Measurements from ENCODE around the gene ARHGAP9.
A peak's percentile ranks its signal among the peaks of the same experiment; 100 is the strongest.

ARHGAP9 gene

DNA sequence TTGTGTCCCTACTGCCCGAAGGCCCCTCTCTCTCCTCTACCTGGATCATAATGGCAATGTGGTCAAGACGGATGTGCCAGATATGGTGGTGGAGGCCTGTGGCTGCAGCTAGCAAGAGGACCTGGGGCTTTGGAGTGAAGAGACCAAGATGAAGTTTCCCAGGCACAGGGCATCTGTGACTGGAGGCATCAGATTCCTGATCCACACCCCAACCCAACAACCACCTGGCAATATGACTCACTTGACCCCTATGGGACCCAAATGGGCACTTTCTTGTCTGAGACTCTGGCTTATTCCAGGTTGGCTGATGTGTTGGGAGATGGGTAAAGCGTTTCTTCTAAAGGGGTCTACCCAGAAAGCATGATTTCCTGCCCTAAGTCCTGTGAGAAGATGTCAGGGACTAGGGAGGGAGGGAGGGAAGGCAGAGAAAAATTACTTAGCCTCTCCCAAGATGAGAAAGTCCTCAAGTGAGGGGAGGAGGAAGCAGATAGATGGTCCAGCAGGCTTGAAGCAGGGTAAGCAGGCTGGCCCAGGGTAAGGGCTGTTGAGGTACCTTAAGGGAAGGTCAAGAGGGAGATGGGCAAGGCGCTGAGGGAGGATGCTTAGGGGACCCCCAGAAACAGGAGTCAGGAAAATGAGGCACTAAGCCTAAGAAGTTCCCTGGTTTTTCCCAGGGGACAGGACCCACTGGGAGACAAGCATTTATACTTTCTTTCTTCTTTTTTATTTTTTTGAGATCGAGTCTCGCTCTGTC lies 22.8 kb downstream of the ARHGAP9 start:
- no peak for DNase-seq (ENCODE audit: low spot score)
- H3K4me1 Mint-ChIP-seq (ENCODE audit: low read depth) = peaks cover 29% of the 10 kb centered on the region
- no peak overlapping the region for H3K27ac Mint-ChIP-seq
- H3K36me3 Mint-ChIP-seq (ENCODE audit: low read depth) = no peaks in the 10 kb centered on the region
- H3K9me3 Mint-ChIP-seq = no peaks in the 10 kb centered on the region
- H3K27me3 Mint-ChIP-seq (ENCODE audit: low read depth) = peaks cover 13% of the 10 kb centered on the region
- no peak overlapping the region for H3K4me3 Mint-ChIP-seq

DNA sequence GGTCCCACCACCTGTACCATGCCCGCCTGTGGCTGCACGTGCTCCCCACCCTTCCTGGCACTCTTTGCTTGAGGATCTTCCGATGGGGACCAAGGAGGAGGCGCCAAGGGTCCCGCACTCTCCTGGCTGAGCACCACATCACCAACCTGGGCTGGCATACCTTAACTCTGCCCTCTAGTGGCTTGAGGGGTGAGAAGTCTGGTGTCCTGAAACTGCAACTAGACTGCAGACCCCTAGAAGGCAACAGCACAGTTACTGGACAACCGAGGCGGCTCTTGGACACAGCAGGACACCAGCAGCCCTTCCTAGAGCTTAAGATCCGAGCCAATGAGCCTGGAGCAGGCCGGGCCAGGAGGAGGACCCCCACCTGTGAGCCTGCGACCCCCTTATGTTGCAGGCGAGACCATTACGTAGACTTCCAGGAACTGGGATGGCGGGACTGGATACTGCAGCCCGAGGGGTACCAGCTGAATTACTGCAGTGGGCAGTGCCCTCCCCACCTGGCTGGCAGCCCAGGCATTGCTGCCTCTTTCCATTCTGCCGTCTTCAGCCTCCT lies 23.4 kb downstream of the ARHGAP9 start:
- no peaks in the 10 kb centered on the region for H3K36me3 Mint-ChIP-seq (ENCODE audit: low read depth)
- H3K27ac Mint-ChIP-seq = peak overlapping the region; percentile 33
- H3K9me3 Mint-ChIP-seq = no peaks in the 10 kb centered on the region
- H3K4me3 Mint-ChIP-seq = peak overlapping the region; percentile 72
- H3K27me3 Mint-ChIP-seq (ENCODE audit: low read depth) = peaks cover 9% of the 10 kb centered on the region
- DNase-seq (ENCODE audit: low spot score) = no peak
- H3K4me1 Mint-ChIP-seq (ENCODE audit: low read depth) = peaks cover 27% of the 10 kb centered on the region

DNA sequence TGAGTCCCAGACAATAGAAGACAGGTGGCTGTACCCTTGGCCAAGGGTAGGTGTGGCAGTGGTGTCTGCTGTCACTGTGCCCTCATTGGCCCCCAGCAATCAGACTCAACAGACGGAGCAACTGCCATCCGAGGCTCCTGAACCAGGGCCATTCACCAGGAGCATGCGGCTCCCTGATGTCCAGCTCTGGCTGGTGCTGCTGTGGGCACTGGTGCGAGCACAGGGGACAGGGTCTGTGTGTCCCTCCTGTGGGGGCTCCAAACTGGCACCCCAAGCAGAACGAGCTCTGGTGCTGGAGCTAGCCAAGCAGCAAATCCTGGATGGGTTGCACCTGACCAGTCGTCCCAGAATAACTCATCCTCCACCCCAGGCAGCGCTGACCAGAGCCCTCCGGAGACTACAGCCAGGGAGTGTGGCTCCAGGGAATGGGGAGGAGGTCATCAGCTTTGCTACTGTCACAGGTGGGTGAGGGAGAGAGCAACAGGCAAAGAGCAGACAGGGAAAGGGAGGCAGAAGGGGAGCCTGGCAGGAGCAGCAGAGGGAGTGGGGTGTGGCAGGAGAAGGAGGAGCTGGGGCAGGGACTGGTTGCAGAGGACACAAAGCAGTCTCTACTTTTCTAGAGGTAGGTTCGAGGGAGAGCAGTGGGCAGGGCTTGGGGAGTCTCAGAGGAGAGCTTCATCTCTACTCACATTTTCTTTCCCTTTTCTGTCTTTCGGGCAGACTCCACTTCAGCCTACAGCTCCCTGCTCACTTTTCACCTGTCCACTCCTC lies 24.1 kb downstream of the ARHGAP9 start:
- Mint-ChIP-seq H3K4me1 (ENCODE audit: low read depth) (peaks cover 25% of the 10 kb centered on the region), H3K27me3 (ENCODE audit: low read depth) (peaks cover 5% of the 10 kb centered on the region), H3K4me3 (peak overlapping the region; percentile 72), H3K27ac (peak overlapping the region; percentile 41), H3K9me3 (no peaks in the 10 kb centered on the region), H3K36me3 (ENCODE audit: low read depth) (no peaks in the 10 kb centered on the region)
- no peak for DNase-seq (ENCODE audit: low spot score)

DNA sequence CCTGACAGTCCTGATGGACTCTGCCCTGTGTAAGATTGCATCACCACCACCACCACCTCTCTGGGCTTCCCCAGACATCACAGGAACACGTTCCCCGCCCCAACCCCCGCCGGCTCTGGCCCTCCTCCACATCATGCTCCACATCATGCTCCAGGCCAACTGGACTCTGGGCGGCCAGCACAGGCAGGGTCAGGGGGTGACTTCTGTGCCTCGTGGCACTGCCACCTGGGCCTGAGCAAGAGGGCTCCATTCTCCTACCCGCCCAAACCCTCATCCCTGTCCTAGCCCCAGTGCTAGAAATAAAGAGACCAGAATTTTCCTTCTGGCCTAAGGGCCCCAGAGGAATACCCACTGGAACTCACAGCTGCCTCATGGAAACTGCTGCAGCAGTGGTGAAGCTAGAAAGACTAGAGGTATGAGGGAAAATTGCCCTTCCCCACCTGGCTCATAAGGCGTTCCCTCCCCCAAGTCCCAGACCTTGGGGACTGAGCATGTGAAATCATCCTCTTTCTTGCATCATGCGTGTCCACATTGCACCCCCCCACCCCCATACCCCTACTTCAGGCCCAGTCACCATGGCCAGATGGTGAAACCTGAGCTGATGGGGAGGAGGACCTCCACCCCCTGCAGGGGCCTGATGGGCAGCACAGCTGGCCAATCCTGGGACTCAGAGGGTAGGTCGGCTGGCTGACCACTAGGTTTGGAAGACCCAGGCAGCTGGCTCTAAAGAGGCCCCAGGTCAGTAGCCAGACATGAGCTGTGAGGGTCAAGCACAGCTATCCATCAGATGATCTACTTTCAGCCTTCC lies 24.9 kb downstream of the ARHGAP9 start, which contains the start of gene INHBE:
Gene INHBE (plus strand): TSS at position 742 of the 808 bp plus-strand sequence. CDS start 230 bp downstream, outside the sequence.
- H3K4me3 Mint-ChIP-seq = peak within 1 kb of the TSS; percentile 72
- H3K9me3 Mint-ChIP-seq = no peaks in the 10 kb centered on the region
- H3K36me3 Mint-ChIP-seq (ENCODE audit: low read depth) = no peaks in the 10 kb centered on the region
- H3K27me3 Mint-ChIP-seq (ENCODE audit: low read depth) = no peaks in the 10 kb centered on the region
- H3K27ac Mint-ChIP-seq = peak within 1 kb of the TSS; percentile 41
- peaks cover 21% of the 10 kb centered on the region for H3K4me1 Mint-ChIP-seq (ENCODE audit: low read depth)
- no peak for DNase-seq (ENCODE audit: low spot score)

DNA sequence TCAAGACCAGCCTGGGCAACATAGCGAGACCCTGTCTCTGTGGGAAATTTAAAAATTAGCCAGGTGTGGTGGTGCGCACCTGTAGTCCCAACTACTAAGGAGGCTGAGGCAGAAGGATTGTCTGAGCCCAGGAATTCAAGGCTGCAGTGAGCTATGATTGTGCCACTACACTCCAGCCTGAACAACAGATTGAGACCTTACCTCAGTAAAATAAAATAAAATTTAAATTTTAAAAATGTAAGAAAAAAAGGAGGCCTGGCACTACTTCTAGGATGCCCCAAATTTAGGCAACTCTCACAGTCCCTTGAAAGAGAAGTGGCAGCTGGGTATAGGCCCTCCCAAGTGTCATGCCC lies 25.5 kb downstream of the ARHGAP9 start:
- no peaks in the 10 kb centered on the region for H3K36me3 Mint-ChIP-seq (ENCODE audit: low read depth)
- no peak overlapping the region for H3K4me3 Mint-ChIP-seq
- no peaks in the 10 kb centered on the region for H3K27me3 Mint-ChIP-seq (ENCODE audit: low read depth)
- peaks cover 15% of the 10 kb centered on the region for H3K4me1 Mint-ChIP-seq (ENCODE audit: low read depth)
- H3K27ac Mint-ChIP-seq = no peak overlapping the region
- no peak for DNase-seq (ENCODE audit: low spot score)
- no peaks in the 10 kb centered on the region for H3K9me3 Mint-ChIP-seq

DNA sequence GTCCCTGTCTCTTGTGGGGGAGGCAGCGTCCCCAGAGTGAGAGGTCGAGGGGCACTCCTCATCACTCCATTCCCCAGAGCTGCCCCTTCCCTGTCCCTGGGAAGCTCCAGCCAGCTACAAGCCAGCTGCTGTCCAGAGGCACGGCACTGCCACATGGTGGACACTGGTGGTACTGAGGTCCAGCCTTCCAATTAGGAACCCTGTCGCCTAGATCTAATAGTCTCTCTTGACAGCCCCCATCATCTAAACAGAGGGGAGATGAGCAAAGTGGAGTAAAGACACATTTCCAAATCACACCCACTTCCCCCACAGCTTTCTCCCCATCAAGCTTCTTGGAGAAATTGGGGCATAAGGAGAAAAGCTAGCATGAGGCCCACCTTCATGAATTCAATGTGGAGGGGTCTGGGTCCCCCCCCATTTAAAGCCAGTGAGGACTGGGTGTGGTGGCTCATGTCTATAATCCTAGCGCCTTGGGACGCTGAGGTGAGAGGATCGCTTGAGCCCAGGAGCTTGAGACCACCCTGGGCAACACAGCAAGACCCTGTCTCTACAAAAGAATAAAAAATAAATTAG lies 26.6 kb downstream of the ARHGAP9 start:
- no peaks in the 10 kb centered on the region for H3K36me3 Mint-ChIP-seq (ENCODE audit: low read depth)
- H3K9me3 Mint-ChIP-seq = no peaks in the 10 kb centered on the region
- H3K27me3 Mint-ChIP-seq (ENCODE audit: low read depth) = no peaks in the 10 kb centered on the region
- DNase-seq (ENCODE audit: low spot score) = peak; percentile 48
- peaks cover 9% of the 10 kb centered on the region for H3K4me1 Mint-ChIP-seq (ENCODE audit: low read depth)
- no peak overlapping the region for H3K4me3 Mint-ChIP-seq
- no peak overlapping the region for H3K27ac Mint-ChIP-seq

DNA sequence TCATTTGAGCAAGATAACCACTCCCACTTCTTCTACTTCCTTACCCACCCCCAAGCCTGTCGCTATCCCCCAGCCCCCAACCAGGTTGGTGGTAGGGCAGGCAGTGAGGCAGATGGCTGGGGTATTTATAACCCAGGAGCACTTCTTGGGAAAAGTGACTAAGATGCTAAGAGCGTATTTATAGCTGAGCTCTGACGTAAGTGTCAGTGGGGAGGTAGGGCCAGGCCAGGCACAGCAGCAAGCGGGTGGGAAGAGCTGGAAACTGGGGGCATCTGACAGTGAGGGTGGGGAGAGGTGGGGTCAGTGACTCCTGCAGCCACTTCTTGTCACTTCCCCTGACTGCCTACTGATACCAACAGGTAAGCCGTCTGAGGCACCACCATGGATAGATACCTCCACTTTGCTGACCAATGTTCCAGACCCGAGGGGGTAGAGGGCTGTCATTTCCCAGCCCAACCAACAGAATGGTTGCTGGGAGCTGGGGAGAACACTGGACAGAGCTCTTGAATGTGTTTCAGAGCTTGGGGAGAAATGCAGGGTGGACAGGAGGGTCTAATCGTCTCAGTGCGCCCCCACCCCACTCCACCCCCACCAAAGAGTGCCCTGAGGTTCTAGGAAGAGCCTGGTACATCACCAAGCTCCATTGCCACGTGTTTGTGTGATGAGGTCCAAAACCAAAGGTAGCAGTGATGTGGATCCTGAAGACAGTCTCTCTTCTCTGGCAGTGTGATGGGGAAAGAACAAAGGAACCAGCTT lies 27.3 kb downstream of the ARHGAP9 start:
- Mint-ChIP-seq H3K4me3 (no peak overlapping the region), H3K27me3 (ENCODE audit: low read depth) (no peaks in the 10 kb centered on the region), H3K27ac (no peak overlapping the region), H3K9me3 (no peaks in the 10 kb centered on the region), H3K4me1 (ENCODE audit: low read depth) (peaks cover 9% of the 10 kb centered on the region), H3K36me3 (ENCODE audit: low read depth) (no peaks in the 10 kb centered on the region)
- DNase-seq (ENCODE audit: low spot score) = peak; percentile 49

DNA sequence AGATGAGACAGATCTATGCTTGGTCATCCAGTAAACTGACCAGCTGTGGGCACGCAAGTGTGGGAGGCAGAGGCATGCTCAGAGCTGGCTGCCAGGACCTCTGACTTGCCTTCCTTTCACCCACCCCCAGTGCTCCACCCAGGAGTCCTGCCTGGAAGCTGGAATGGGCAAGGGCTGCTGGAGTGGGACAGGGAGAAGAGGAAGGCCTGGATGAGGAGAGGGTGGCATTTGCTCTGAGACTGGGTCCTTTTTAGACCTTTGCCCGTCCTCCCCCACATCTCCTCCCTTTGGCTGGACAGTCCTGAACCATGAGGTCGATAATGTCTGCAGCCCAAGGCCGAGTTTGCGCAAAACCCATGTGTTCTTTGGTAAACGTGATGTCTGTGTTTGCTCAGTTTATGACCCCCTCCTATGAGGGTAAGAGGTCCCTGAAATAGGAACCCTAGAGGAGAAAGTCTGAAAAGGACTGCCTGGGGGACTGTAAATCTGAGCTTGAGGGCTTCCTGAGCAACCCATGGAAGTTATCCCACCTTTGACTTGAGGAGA lies 28.4 kb downstream of the ARHGAP9 start:
- no peak for DNase-seq (ENCODE audit: low spot score)
- no peaks in the 10 kb centered on the region for H3K36me3 Mint-ChIP-seq (ENCODE audit: low read depth)
- H3K27me3 Mint-ChIP-seq (ENCODE audit: low read depth) = no peaks in the 10 kb centered on the region
- no peak overlapping the region for H3K4me3 Mint-ChIP-seq
- no peak overlapping the region for H3K27ac Mint-ChIP-seq
- no peaks in the 10 kb centered on the region for H3K9me3 Mint-ChIP-seq
- peaks cover 9% of the 10 kb centered on the region for H3K4me1 Mint-ChIP-seq (ENCODE audit: low read depth)

DNA sequence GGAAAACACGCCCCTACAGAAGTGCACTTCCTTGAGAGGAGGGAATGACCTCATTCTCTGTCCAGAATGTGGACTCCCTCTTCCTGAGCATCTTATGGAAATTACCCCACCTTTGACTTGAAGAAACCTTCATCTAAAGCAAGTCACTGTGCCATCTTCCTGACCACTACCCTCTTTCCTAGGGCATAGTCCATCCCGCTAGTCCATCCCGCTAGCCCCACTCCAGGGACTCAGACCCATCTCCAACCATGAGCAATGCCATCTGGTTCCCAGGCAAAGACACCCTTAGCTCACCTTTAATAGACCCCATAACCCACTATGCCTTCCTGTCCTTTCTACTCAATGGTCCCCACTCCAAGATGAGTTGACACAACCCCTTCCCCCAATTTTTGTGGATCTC lies 29.6 kb downstream of the ARHGAP9 start:
- H3K27me3 Mint-ChIP-seq (ENCODE audit: low read depth) = no peaks in the 10 kb centered on the region
- H3K9me3 Mint-ChIP-seq = no peaks in the 10 kb centered on the region
- peaks cover 7% of the 10 kb centered on the region for H3K4me1 Mint-ChIP-seq (ENCODE audit: low read depth)
- DNase-seq (ENCODE audit: low spot score) = no peak
- H3K36me3 Mint-ChIP-seq (ENCODE audit: low read depth) = no peaks in the 10 kb centered on the region
- no peak overlapping the region for H3K27ac Mint-ChIP-seq
- no peak overlapping the region for H3K4me3 Mint-ChIP-seq

DNA sequence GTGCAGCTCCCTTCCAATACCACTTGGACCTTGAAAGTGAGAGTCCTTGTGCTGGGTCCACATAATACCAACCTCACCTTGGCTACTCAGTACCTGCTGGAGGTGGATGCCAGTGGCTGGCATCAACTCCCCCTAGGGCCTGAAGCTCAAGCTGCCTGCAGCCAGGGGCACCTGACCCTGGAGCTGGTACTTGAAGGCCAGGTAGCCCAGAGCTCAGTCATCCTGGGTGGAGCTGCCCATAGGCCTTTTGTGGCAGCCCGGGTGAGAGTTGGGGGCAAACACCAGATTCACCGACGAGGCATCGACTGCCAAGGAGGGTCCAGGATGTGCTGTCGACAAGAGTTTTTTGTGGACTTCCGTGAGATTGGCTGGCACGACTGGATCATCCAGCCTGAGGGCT lies 30.3 kb downstream of the ARHGAP9 start:
- peaks cover 10% of the 10 kb centered on the region for H3K4me1 Mint-ChIP-seq (ENCODE audit: low read depth)
- no peaks in the 10 kb centered on the region for H3K27me3 Mint-ChIP-seq (ENCODE audit: low read depth)
- H3K27ac Mint-ChIP-seq = no peak overlapping the region
- no peak overlapping the region for H3K4me3 Mint-ChIP-seq
- no peaks in the 10 kb centered on the region for H3K36me3 Mint-ChIP-seq (ENCODE audit: low read depth)
- H3K9me3 Mint-ChIP-seq = no peaks in the 10 kb centered on the region
- DNase-seq (ENCODE audit: low spot score) = no peak

DNA sequence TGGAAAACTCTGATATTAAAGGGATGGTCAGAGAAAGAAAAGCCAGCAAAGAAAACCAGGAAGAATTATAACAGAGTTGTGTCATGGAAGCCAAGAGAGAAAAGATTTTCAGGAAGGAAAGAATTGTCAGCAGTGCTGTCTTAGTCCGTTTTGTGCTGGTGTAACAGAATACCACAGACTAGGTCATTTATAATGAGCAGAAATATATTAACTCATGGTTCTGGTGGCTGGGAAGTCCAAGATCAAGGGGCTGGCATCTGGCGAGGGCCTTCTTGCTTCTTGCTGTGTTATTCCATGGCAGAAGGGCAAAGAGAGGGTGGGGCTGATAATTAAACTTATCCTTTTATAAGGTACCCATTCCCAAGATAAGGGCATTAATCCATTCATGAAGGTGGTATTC lies 31.0 kb downstream of the ARHGAP9 start:
- Mint-ChIP-seq H3K4me3 (no peak overlapping the region), H3K9me3 (no peaks in the 10 kb centered on the region), H3K27ac (no peak overlapping the region), H3K36me3 (ENCODE audit: low read depth) (no peaks in the 10 kb centered on the region), H3K4me1 (ENCODE audit: low read depth) (peaks cover 10% of the 10 kb centered on the region), H3K27me3 (ENCODE audit: low read depth) (no peaks in the 10 kb centered on the region)
- no peak for DNase-seq (ENCODE audit: low spot score)

DNA sequence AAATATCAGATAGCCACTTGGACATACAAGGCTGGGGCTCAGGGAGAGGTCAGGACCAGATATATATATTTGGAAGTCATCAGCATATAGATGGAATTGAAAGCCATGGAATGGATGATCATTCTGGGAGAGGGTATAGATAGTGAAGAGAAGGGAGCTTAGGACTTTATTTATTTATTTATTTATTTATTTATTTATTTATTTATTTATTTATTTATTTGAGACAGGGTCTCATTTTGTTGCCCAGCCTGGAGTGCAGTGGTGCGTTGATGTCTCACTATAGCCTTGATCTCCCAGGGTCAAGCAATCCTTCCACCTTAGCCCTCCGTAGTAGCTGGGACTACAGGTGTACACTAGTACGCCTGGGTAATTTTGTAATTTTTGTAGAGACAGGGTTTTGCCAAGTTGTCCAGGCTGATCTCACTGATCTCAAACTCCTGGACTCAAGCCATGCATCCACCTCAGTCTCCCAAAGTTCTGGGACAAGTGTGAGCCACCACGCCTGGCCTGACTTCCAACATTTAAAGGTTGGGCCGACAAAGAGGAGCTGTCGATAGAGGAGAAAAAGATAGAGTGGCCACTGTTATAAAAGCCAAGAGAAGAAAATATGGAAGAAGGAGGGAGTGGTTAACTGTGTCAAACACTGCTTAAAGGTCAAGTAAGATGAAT lies 33.2 kb downstream of the ARHGAP9 start:
- no peak for DNase-seq (ENCODE audit: low spot score)
- Mint-ChIP-seq H3K4me1 (ENCODE audit: low read depth) (peaks cover 6% of the 10 kb centered on the region), H3K4me3 (no peak overlapping the region), H3K36me3 (ENCODE audit: low read depth) (no peaks in the 10 kb centered on the region), H3K27me3 (ENCODE audit: low read depth) (no peaks in the 10 kb centered on the region), H3K27ac (no peak overlapping the region), H3K9me3 (peaks cover 5% of the 10 kb centered on the region)
